HL-60 (cell line): ENCODE results near the gene PABPN1.

ENCODE experiments used
- CTCF ChIP-seq: IDR thresholded peaks from one replicate; pipeline ENCODE4 v1.5.1; 2011; ENCODE audit warnings: low read length, control low read depth, inconsistent platforms; ENCODE audit not compliant: insufficient read depth
- GABPA ChIP-seq: IDR thresholded peaks from 2 replicates; pipeline ENCODE4 v1.6.1; 2012; ENCODE audit warnings: low read depth
- POLR2AphosphoS5 ChIP-seq: IDR thresholded peaks from 2 replicates; pipeline ENCODE4 v1.6.1; 2012; ENCODE audit warnings: low read depth
- REST ChIP-seq: IDR thresholded peaks from 2 replicates; pipeline ENCODE4 v1.6.1; 2012; ENCODE audit warnings: low read depth; ENCODE audit not compliant: insufficient replicate concordance
- SPI1 ChIP-seq: IDR thresholded peaks from 2 replicates; pipeline ENCODE4 v1.6.1; 2012; ENCODE audit warnings: low read depth, mild to moderate bottlenecking, borderline replicate concordance

DNA sequence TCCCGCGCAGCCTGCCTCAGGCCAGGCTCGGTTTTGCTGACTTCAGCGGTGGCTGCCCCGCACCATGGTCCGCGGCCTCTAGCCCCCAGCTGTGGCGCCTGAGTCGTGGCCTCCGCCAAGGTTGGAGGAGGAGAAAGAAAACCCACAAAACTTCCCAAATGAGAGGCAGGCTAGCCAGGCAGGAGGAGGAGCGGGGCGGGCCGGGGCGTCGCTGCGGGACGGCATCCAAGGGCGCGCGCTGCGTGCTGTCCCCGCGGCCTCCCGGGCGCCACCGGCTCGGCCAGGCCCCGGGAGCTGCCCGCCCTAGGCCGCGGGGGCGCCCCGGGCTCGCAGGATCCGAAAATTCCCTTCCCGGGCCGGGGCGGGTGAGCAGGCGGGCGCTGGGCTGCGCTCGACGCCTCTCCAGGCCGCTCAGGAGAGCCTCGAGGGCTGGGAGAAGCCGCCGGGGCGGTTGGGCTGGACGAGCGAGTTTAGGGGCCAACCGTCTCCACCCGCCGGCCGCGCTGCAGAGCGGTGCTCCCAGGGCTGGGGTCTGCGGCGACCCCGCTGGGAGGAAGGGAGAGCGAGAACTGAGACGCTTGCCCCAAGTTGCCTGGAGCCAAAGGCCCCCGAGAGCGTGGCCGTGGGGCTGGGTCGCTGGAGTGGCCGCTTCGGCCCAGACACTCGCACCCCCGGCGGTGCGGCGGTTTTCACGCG lies 43.9 kb downstream of the PABPN1 start, which contains the start of gene EFS:
- TF ChIP-seq CTCF (no peak), GABPA (no peak), POLR2AphosphoS5 (no peak), REST (no peak), SPI1 (no peak)
